ENCODE results near the gene SOCS3. TPM values are rescaled to one million over a fixed set of nuclear protein-coding genes. Genes with fewer than 3 reads are reported as not detected.

SOCS3 gene
- total RNA-seq, 1 donor from 2014 or later: 15.7 TPM

- no peak overlapping the region for H3K4me3 ChIP-seq (ENCODE audit: low read length in 3 of 3)
- H3K36me3 ChIP-seq (ENCODE audit: control insufficient read depth in 3 of 3, insufficient read depth in 3 of 3, low read length in 3 of 3): peaks cover 6 to 14% (median 9%) of the 10 kb centered on the region in 3 donors
- no peak overlapping the region for H3K9ac ChIP-seq (ENCODE audit: low read depth in 1 of 3, low read length in 3 of 3)
- H3K27me3 ChIP-seq (ENCODE audit: control insufficient read depth in 3 of 3, insufficient read depth in 3 of 3, low read length in 3 of 3): no peaks in the 10 kb centered on the region
- no peaks in the 10 kb centered on the region for H3K9me3 ChIP-seq (ENCODE audit: control insufficient read depth in 3 of 3, low read length in 3 of 3)
- no peak overlapping the region for H3K27ac ChIP-seq (ENCODE audit: low read depth, low read length)
- H3K4me1 ChIP-seq (ENCODE audit: control insufficient read depth in 3 of 3, insufficient read depth in 3 of 3, low read length in 3 of 3): peaks cover 22 to 38% (median 29%) of the 10 kb centered on the region in 3 donors
Observed at GRCh38 chr17:78362232-78362631, 2.4 kb upstream of the SOCS3 start.

DNA sequence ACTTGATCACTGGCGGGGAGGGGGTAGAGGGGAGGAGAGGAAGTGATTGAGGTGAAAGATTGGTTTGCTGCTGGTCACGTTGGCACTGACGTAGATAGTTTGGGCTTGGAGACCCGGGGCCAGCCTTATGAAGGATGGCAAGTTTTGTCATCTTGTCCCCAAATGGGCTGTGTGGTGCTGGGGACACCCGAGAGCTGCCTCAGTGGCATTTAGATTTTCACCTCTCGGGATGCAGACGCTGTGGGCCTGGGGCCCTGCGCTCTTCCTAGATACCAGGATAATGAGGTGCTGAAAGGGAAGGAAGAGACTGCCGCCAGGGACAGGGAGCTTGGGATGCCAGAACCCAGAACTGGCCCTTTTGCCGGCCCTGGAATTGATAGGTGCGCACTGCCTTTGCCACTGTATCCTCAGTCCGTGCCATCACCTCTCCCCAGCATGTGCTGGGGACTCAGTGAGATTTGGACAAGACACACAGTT lies 1.4 kb upstream of the SOCS3 start:
- Histone ChIP-seq H3K27ac (ENCODE audit: low read depth, low read length) (peak overlapping the region; percentile 96), H3K4me1 (ENCODE audit: control insufficient read depth in 3 of 3, insufficient read depth in 3 of 3, low read length in 3 of 3) (peaks cover 28 to 42% (median 37%) of the 10 kb centered on the region in 3 donors), H3K9ac (ENCODE audit: low read depth in 1 of 3, low read length in 3 of 3) (peak overlapping the region in 1 of 3 donors; percentile 87), H3K27me3 (ENCODE audit: control insufficient read depth in 3 of 3, insufficient read depth in 3 of 3, low read length in 3 of 3) (no peaks in the 10 kb centered on the region), H3K4me3 (ENCODE audit: low read length in 3 of 3) (no peak overlapping the region), H3K9me3 (ENCODE audit: control insufficient read depth in 3 of 3, low read length in 3 of 3) (no peaks in the 10 kb centered on the region), H3K36me3 (ENCODE audit: control insufficient read depth in 3 of 3, insufficient read depth in 3 of 3, low read length in 3 of 3) (peaks cover 6 to 14% (median 11%) of the 10 kb centered on the region in 3 donors)

GRCh38 chr17:78360371-78361224 lies 721 bp upstream of the SOCS3 start:
- Histone ChIP-seq H3K9me3 (ENCODE audit: control insufficient read depth in 3 of 3, low read length in 3 of 3) (no peaks in the 10 kb centered on the region), H3K9ac (ENCODE audit: low read depth in 1 of 3, low read length in 3 of 3) (peak overlapping the region; percentile 60 to 87 (median 65)), H3K36me3 (ENCODE audit: control insufficient read depth in 3 of 3, insufficient read depth in 3 of 3, low read length in 3 of 3) (peaks cover 6 to 14% (median 11%) of the 10 kb centered on the region in 3 donors), H3K27ac (ENCODE audit: low read depth, low read length) (peak overlapping the region; percentile 96), H3K27me3 (ENCODE audit: control insufficient read depth in 3 of 3, insufficient read depth in 3 of 3, low read length in 3 of 3) (no peaks in the 10 kb centered on the region), H3K4me1 (ENCODE audit: control insufficient read depth in 3 of 3, insufficient read depth in 3 of 3, low read length in 3 of 3) (peaks cover 35 to 42% (median 38%) of the 10 kb centered on the region in 3 donors), H3K4me3 (ENCODE audit: low read length in 3 of 3) (peak overlapping the region; percentile 60 to 84 (median 63))

DNA sequence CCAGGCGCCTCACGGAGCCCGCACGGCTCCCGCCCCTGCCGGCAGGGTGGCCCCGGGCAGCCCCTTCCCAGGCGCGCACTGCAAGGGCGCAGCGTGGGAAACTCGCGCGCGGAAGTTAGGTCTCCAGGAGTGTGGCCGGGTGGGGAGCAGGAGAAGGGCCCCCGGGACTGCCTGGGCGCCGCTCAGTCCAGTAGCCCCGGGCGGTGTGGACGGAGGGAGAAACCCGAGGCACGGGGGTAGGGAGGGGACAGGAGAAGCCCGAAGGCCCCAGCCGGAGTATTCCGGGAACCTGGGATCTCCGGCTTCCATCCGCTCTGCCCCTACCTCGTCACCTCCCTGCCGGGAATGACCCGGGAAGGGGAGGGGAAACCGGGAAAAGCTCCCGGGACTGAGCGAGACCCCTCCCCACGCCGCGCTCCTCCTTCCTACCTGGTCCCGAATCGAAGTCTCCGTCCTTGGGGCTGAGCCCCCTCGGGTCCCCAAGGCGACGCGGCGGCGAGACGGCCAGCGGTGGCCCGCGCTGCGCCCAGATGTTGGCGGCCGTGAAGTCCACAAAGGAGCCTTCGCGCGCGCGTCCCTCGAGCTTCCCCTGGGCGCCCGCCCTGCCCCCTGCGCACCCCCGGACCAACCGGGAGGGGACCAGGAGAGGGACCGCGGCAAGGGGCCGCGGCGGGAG lies 418 bp downstream of the SOCS3 start:
- Histone ChIP-seq H3K27ac (ENCODE audit: low read depth, low read length) (peak overlapping the region; percentile 96), H3K9ac (ENCODE audit: low read depth in 1 of 3, low read length in 3 of 3) (peak overlapping the region; percentile 81 to 97 (median 85)), H3K27me3 (ENCODE audit: control insufficient read depth in 3 of 3, insufficient read depth in 3 of 3, low read length in 3 of 3) (no peaks in the 10 kb centered on the region), H3K4me1 (ENCODE audit: control insufficient read depth in 3 of 3, insufficient read depth in 3 of 3, low read length in 3 of 3) (peaks cover 42 to 48% (median 47%) of the 10 kb centered on the region in 3 donors), H3K4me3 (ENCODE audit: low read length in 3 of 3) (peak overlapping the region; percentile 72 to 84 (median 77)), H3K9me3 (ENCODE audit: control insufficient read depth in 3 of 3, low read length in 3 of 3) (no peaks in the 10 kb centered on the region), H3K36me3 (ENCODE audit: control insufficient read depth in 3 of 3, insufficient read depth in 3 of 3, low read length in 3 of 3) (peaks cover 6 to 14% (median 11%) of the 10 kb centered on the region in 3 donors)

DNA sequence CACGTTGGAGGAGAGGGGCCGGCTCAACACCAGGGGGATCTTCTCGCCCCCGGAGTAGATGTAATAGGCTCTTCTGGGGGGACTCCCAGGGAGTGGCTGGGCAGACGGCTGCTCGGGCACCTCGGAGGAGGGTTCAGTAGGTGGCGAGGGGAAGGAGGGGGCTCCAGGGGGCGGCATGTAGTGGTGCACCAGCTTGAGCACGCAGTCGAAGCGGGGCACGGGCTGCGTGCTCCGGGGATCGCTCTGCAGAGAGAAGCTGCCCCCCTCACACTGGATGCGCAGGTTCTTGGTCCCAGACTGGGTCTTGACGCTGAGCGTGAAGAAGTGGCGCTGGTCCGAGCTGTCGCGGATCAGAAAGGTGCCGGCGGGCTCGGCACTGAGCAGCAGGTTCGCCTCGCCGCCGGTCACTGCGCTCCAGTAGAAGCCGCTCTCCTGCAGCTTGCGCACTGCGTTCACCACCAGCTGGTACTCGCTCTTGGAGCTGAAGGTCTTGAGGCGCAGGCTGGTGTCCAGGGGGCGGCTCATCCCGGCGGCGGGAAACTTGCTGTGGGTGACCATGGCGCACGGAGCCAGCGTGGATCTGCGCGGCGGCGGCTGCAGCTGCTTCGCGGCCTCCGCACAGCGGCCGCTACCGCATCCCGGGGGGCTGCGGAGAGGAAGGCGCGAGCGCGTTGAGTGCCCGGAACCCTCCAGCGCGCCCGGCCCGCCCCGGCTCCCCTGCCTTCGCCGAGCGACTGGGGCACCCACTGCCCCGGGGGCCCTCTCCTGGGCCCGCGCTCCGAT lies 1.1 kb downstream of the SOCS3 start:
- Histone ChIP-seq H3K36me3 (ENCODE audit: control insufficient read depth in 3 of 3, insufficient read depth in 3 of 3, low read length in 3 of 3) (peaks cover 6 to 14% (median 11%) of the 10 kb centered on the region in 3 donors), H3K27ac (ENCODE audit: low read depth, low read length) (peak overlapping the region; percentile 96), H3K9ac (ENCODE audit: low read depth in 1 of 3, low read length in 3 of 3) (peak overlapping the region; percentile 81 to 97 (median 85)), H3K4me3 (ENCODE audit: low read length in 3 of 3) (peak overlapping the region; percentile 72 to 84 (median 77)), H3K4me1 (ENCODE audit: control insufficient read depth in 3 of 3, insufficient read depth in 3 of 3, low read length in 3 of 3) (peaks cover 46 to 54% (median 54%) of the 10 kb centered on the region in 3 donors), H3K9me3 (ENCODE audit: control insufficient read depth in 3 of 3, low read length in 3 of 3) (no peaks in the 10 kb centered on the region), H3K27me3 (ENCODE audit: control insufficient read depth in 3 of 3, insufficient read depth in 3 of 3, low read length in 3 of 3) (no peaks in the 10 kb centered on the region)

GRCh38 chr17:78357672-78358537 lies 2.0 kb downstream of the SOCS3 start:
- H3K9me3 ChIP-seq (ENCODE audit: control insufficient read depth in 3 of 3, low read length in 3 of 3): no peaks in the 10 kb centered on the region
- H3K9ac ChIP-seq (ENCODE audit: low read depth in 1 of 3, low read length in 3 of 3): peak overlapping the region; percentile 81 to 97 (median 85)
- no peaks in the 10 kb centered on the region for H3K27me3 ChIP-seq (ENCODE audit: control insufficient read depth in 3 of 3, insufficient read depth in 3 of 3, low read length in 3 of 3)
- peak overlapping the region; percentile 96 for H3K27ac ChIP-seq (ENCODE audit: low read depth, low read length)
- H3K4me3 ChIP-seq (ENCODE audit: low read length in 3 of 3): peak overlapping the region; percentile 72 to 84 (median 77)
- H3K36me3 ChIP-seq (ENCODE audit: control insufficient read depth in 3 of 3, insufficient read depth in 3 of 3, low read length in 3 of 3): peaks cover 6 to 14% (median 11%) of the 10 kb centered on the region in 3 donors
- H3K4me1 ChIP-seq (ENCODE audit: control insufficient read depth in 3 of 3, insufficient read depth in 3 of 3, low read length in 3 of 3): peaks cover 52 to 61% (median 60%) of the 10 kb centered on the region in 3 donors

DNA sequence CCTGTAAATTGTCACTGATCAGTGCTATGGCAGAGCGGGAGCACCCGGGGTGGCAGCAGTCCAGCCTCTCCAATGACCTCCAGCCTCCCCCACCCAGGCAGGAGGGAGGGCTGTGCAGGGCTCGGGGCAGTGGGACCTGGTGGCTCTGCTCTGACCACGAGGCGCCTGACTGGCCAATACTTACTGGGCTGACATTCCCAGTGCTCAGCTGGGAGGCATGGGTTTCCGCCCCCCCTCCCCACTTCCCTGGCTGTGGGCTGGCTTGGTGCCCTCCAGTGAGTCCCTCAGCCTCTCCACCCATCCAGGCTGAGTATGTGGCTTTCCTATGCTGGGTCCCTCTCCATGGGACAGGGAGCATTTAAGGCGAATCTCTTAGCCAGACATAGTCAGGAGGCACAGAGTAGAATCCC lies 2.7 kb downstream of the SOCS3 start:
- H3K4me1 ChIP-seq (ENCODE audit: control insufficient read depth in 3 of 3, insufficient read depth in 3 of 3, low read length in 3 of 3): peaks cover 58 to 65% (median 65%) of the 10 kb centered on the region in 3 donors
- H3K9ac ChIP-seq (ENCODE audit: low read depth in 1 of 3, low read length in 3 of 3): peak overlapping the region; percentile 50 to 97 (median 85)
- H3K36me3 ChIP-seq (ENCODE audit: control insufficient read depth in 3 of 3, insufficient read depth in 3 of 3, low read length in 3 of 3): peaks cover 6 to 14% (median 11%) of the 10 kb centered on the region in 3 donors
- peak overlapping the region; percentile 96 for H3K27ac ChIP-seq (ENCODE audit: low read depth, low read length)
- H3K9me3 ChIP-seq (ENCODE audit: control insufficient read depth in 3 of 3, low read length in 3 of 3): no peaks in the 10 kb centered on the region
- H3K27me3 ChIP-seq (ENCODE audit: control insufficient read depth in 3 of 3, insufficient read depth in 3 of 3, low read length in 3 of 3): no peaks in the 10 kb centered on the region
- peak overlapping the region; percentile 72 to 84 (median 77) for H3K4me3 ChIP-seq (ENCODE audit: low read length in 3 of 3)

DNA sequence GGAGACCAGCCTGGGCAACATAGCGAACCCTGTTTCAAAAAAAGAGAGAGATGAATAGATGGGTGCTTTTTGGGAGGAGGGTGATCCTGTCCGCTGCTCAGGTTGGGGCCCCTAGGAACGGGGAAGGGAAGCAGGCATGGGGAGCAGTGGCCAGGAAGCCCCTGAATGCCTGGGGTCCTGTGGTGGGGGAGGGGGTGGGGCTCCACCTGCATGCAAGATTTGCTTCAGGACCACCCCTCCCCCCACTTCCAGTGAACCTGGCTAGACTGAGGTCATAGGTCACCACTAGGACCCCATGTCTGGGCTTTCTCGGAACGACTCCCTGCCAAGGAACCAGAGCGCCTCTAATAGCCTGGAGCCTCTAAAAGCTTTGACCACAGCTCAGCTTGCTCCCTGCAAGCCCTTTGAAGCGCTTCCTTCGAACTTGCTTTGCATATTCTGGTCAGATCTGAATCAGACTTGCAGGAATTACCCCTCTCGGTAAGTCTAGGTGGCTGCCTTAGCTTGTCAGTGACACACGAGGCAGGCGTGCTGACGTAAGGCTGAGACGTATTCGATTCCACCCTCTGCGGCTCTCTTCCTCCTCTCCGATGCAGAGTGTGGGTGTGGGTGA lies 3.7 kb downstream of the SOCS3 start:
- Histone ChIP-seq H3K9ac (ENCODE audit: low read depth in 1 of 3, low read length in 3 of 3) (peak overlapping the region; percentile 57 to 77 (median 73)), H3K4me3 (ENCODE audit: low read length in 3 of 3) (peak overlapping the region in 2 of 3 donors; percentile 13 to 56), H3K36me3 (ENCODE audit: control insufficient read depth in 3 of 3, insufficient read depth in 3 of 3, low read length in 3 of 3) (peaks cover 6 to 14% (median 11%) of the 10 kb centered on the region in 3 donors), H3K27ac (ENCODE audit: low read depth, low read length) (peak overlapping the region; percentile 96), H3K27me3 (ENCODE audit: control insufficient read depth in 3 of 3, insufficient read depth in 3 of 3, low read length in 3 of 3) (no peaks in the 10 kb centered on the region), H3K4me1 (ENCODE audit: control insufficient read depth in 3 of 3, insufficient read depth in 3 of 3, low read length in 3 of 3) (peaks cover 67 to 75% (median 74%) of the 10 kb centered on the region in 3 donors), H3K9me3 (ENCODE audit: control insufficient read depth in 3 of 3, low read length in 3 of 3) (no peaks in the 10 kb centered on the region)
